AG04449 (cell line): ENCODE results near the gene GGT6.

Source experiments
- CTCF ChIA-PET: fragments of 350-600 bp; formaldehyde crosslinking; extraction: SDS; loops from one replicate; lab custom pipeline; 2021; ENCODE audit warnings: antibody characterized with exemption; lab: Yijun Ruan, JAX
- POLR2A ChIA-PET: fragments of 400-600, 350-600 bp; formaldehyde crosslinking; extraction: SDS; loops from one replicate; lab custom pipeline; 2020; ENCODE audit warnings: antibody characterized with exemption, inconsistent platforms; lab: Yijun Ruan, JAX
- DNase-seq: peaks from one replicate; pipeline ENCODE4 v3.0.0-alpha.2; 2010; ENCODE audit warnings: low read depth, low spot score
- H3K4me3 ChIP-seq: 2 replicates; pipeline ENCODE4 v1.5.1; 2011; ENCODE audit warnings: low read depth, mild to moderate bottlenecking, control low read depth, low read length
- TF ChIP-seq, protein P1 (sequence below): IDR thresholded peaks from one replicate; pipeline ENCODE4 v1.5.1; 2011; ENCODE audit warnings: mild to moderate bottlenecking, moderate library complexity, low read length, control low read depth, inconsistent platforms; ENCODE audit not compliant: insufficient read depth; ENCODE audit errors: missing control alignments

Gene GGT6

DNA sequence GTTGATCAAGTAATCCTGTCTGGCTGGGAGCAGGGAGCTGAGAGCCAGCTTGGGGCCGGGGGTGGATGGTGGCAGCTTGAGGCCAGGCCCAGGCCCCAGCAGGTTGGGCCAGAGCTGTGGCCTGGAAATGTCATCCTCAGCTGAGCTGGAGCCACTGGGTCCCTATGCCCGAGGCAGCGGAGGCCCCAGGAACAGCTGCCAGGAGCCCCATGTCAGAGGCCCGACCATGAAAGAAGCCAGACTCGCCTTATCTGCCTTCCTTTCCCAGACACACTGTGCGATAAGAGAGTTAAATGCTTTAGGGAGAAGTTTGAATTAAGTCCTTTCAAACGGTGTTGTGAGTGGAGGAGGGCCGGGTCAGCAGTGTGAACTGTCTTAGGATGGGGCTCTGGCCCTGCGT lies 27.4 kb upstream of the GGT6 start:
- TF ChIP-seq, protein P1, sequence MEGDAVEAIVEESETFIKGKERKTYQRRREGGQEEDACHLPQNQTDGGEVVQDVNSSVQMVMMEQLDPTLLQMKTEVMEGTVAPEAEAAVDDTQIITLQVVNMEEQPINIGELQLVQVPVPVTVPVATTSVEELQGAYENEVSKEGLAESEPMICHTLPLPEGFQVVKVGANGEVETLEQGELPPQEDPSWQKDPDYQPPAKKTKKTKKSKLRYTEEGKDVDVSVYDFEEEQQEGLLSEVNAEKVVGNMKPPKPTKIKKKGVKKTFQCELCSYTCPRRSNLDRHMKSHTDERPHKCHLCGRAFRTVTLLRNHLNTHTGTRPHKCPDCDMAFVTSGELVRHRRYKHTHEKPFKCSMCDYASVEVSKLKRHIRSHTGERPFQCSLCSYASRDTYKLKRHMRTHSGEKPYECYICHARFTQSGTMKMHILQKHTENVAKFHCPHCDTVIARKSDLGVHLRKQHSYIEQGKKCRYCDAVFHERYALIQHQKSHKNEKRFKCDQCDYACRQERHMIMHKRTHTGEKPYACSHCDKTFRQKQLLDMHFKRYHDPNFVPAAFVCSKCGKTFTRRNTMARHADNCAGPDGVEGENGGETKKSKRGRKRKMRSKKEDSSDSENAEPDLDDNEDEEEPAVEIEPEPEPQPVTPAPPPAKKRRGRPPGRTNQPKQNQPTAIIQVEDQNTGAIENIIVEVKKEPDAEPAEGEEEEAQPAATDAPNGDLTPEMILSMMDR = no peak
- ChIA-PET POLR2A (no interaction called here), CTCF (interaction anchor here (1.1 to 3.3 kb wide), 2 partner anchors 9 to 21 kb away, joined by 7 to 34 read pairs; no protein-coding TSS in a partner anchor)
- H3K4me3 ChIP-seq = no peak overlapping the region
- no peak for DNase-seq

DNA sequence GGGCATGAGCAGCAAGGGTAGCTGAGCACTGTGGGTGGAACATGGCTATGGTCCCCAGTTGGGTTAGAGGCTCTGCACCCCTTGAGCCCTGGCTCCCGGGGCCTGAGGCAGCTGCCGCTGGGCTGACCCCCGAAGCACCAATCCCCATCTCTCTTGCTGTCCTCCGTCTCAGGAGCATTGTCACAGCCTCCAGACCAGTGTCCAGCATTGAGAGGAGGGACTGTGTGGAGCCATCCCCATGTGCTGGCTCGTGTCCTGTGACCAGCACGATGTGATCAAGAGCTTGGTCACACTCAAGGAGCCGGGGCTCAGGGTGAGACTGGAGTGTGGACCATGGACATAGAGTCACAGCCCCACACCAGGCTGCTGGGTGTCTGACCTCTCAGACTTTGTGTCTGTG lies 26.8 kb upstream of the GGT6 start:
- TF ChIP-seq, protein P1 = no peak
- ChIA-PET POLR2A (no interaction called here), CTCF (interaction anchor here (1.0 to 3.3 kb wide), 3 partner anchors 10 to 36 kb away, joined by 3 to 34 read pairs (median 3); no protein-coding TSS in a partner anchor)
- DNase-seq = no peak
- H3K4me3 ChIP-seq = no peak overlapping the region

DNA sequence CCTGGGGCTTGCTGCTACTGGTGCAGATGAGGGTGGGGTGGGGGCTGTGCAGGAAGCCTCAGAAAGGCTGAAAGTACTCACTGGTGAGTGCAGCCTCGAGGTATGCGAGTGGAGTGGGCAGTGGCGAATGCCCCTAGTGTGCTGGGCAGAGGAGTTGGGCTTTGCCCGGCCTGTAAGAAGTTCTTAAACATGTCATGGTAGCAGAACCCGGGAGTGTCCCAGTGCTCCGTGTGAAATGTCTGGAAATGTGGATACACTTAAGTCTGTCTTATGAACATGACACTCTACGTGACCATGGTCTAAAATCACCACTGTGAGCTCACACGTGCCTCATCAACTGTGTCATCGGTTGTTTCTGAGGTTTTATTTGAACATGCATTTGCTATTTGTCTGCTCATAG lies 25.7 kb upstream of the GGT6 start:
- TF ChIP-seq, protein P1 = no peak
- POLR2A ChIA-PET = no interaction called here
- H3K4me3 ChIP-seq = no peak overlapping the region
- DNase-seq = no peak
- CTCF ChIA-PET = interaction anchor here (1.0 to 3.3 kb wide), 4 partner anchors 9 to 19 kb away, joined by 3 to 34 read pairs (median 3); no protein-coding TSS in a partner anchor

DNA sequence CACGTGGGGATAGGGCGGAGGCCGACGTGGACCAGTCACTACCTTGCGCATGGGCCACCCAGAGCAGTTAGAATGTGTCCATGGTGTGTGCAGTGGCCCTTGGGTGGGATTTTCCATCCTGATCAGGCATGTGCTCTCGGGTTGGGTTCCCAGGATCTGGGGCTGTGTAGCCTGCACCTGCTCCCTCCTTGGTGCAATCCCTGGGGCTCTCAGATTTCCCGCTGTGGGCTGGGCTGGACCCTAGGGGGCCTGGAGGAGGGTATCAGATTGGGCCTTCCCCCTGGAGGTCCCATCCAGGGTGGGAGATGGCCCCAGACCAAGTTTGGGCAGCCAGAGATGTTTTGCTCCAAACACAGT lies 25.2 kb upstream of the GGT6 start:
- no peak for DNase-seq
- TF ChIP-seq, protein P1 = no peak
- POLR2A ChIA-PET = no interaction called here
- CTCF ChIA-PET = interaction anchor here (1.0 to 1.4 kb wide), 2 partner anchors 10 to 11 kb away, joined by 3 read pairs; no protein-coding TSS in a partner anchor
- H3K4me3 ChIP-seq = no peak overlapping the region

DNA sequence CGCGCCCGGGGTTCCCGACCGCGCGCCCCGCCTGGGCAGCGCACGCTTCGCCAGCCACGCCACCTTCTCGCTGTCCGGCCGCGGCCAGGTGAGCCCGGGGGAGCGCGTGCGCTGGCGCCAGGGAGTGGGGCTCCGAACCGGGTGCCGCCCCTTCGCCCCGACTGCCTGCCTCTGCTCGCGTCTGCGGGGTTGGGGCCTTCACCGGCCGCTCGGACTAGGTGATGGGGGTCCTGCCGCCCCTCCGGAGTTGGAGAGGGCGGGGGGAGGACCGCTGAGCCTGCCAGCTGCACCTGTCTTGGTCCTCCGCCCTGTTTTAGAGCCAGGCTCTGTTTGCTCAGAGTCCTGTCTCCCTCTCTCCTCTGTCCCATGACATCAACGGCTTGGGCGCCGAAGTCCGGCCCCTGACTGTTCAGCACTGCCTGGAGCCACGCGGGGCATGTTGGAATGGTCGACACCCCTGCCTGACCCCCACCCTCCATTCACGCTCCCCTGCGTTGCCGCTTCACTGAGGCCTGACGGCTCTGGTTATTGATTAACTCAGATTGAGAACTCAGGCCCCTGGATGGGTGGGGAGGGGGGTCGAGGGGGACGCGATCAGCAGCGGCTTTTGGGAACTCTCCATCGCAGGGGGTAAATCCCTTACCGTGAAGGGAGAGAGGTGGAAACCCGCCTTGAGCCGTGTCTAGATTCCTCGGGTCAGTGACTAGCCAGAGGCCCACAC lies 24.7 kb upstream of the GGT6 start:
- POLR2A ChIA-PET = no interaction called here
- CTCF ChIA-PET = no interaction called here
- H3K4me3 ChIP-seq = no peak overlapping the region
- TF ChIP-seq, protein P1 = no peak
- no peak for DNase-seq

DNA sequence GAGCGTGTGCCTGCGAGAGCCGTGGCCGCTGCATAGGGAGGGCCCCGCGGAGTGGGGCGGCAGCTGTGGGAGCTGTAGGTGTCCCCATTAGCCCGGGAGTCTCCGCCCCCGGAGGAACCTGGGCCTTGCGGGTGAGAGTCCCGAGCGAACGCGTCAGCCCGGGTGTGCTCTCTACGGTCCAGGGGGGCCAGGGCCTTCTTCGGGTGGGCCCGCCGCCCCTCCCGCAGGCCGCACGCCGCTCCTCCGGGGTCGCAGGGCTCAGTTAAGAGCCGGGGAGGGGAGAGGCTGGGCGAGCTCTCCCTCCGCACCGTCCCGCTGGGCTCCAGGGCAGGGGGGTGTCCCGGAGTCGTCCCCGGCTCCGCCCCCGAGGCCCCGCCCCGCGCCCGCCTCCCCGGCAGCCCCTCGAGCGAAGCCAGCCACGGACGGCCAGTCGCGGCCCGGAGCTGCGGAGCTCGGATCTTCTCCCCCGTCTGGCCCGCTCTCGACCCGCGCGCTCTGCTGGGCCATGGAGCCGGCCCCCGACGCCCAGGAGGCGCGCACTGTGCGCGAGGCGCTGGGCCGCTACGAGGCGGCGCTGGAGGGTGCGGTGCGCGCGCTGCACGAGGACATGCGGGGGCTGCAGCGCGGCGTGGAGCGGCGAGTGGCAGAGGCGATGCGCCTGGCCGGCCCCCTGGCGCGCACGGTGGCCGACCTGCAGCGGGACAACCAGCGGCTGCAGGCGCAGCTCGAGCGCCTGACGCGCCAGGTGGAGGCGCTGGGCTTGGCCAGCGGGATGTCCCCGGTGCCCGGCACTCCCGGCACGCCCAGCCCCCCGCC lies 23.9 kb upstream of the GGT6 start, which contains the start of gene SMTNL2:
Gene SMTNL2 (plus strand): TSS at position 429 of the 816 bp plus-strand sequence. CDS start 77 bp downstream, at position 506.
- ChIA-PET CTCF (interaction anchor here (1.2 to 1.5 kb wide), 2 partner anchors 14 to 18 kb away, joined by 3 to 6 read pairs; no protein-coding TSS in a partner anchor), POLR2A (interaction anchor here (0.5 kb wide), 1 partner anchor 17 kb away, joined by 3 read pairs; no protein-coding TSS in a partner anchor)
- TF ChIP-seq, protein P1 = no peak
- no peak for DNase-seq
- no peak within 1 kb of the TSS for H3K4me3 ChIP-seq
